Hepatocyte (in vitro differentiated cells): ENCODE data around the gene ITGB8. TPM values are rescaled to one million over a fixed set of nuclear protein-coding genes. Genes with fewer than 3 reads are reported as not detected.

Source experiments
- DNase-seq: peaks from one replicate; pipeline ENCODE4 v3.0.0-alpha.2; 2016; ENCODE audit warnings: low spot score
- H2AFZ ChIP-seq: fragments of 200-600 bp; sonication (generic); 2 replicates; pipeline ENCODE4 v1.6.0; 2016; ENCODE audit warnings: antibody characterized with exemption, mild to moderate bottlenecking
- H3K27ac ChIP-seq: fragments of 200-600 bp; sonication (generic); 2 replicates; pipeline ENCODE4 v1.5.1; 2016; ENCODE audit warnings: mild to moderate bottlenecking
- H3K27me3 ChIP-seq: fragments of 200-600 bp; sonication (generic); 2 replicates; pipeline ENCODE4 v1.6.1; 2016
- H3K36me3 ChIP-seq: fragments of 200-600 bp; sonication (generic); replicated peaks from 2 replicates; pipeline ENCODE4 v1.5.1; 2016; ENCODE audit warnings: low read depth; ENCODE audit not compliant: insufficient read depth
- H3K4me1 ChIP-seq: fragments of 200-600 bp; sonication (generic); 2 replicates; pipeline ENCODE4 v1.5.1; 2016; ENCODE audit warnings: mild to moderate bottlenecking, moderate library complexity; ENCODE audit not compliant: insufficient read depth
- H3K4me2 ChIP-seq: fragments of 200-600 bp; sonication (generic); 2 replicates; pipeline ENCODE4 v1.6.0; 2016
- H3K4me3 ChIP-seq: fragments of 200-600 bp; sonication (generic); 2 replicates; pipeline ENCODE4 v1.5.1; 2016; ENCODE audit warnings: mild to moderate bottlenecking
- H3K79me2 ChIP-seq: fragments of 200-600 bp; sonication (generic); 2 replicates; pipeline ENCODE4 v1.6.0; 2017; ENCODE audit warnings: mild to moderate bottlenecking
- H3K9me2 ChIP-seq: fragments of 200-600 bp; sonication (generic); replicated peaks from 2 replicates; pipeline ENCODE4 v1.6.0; 2017; ENCODE audit warnings: mild to moderate bottlenecking; ENCODE audit not compliant: insufficient read depth
- H3K9me3 ChIP-seq: fragments of 200-600 bp; sonication (generic); 2 replicates; pipeline ENCODE4 v1.5.1; 2016; ENCODE audit warnings: low read depth, mild to moderate bottlenecking
- H4K20me1 ChIP-seq: fragments of 200-600 bp; sonication (generic); 2 replicates; pipeline ENCODE4 v1.6.0; 2016; ENCODE audit warnings: mild to moderate bottlenecking; ENCODE audit not compliant: insufficient read depth, poor library complexity, severe bottlenecking
- EZH2 ChIP-seq: fragments of 200-600 bp; sonication (generic); IDR thresholded peaks from 2 replicates; pipeline ENCODE4 v1.6.1; 2016; ENCODE audit warnings: antibody characterized with exemption, mild to moderate bottlenecking, borderline replicate concordance
- EZH2phosphoT487 ChIP-seq: fragments of 200-600 bp; sonication (generic); IDR thresholded peaks from one replicate; pipeline ENCODE4 v1.6.1; 2018; ENCODE audit warnings: antibody characterized with exemption, mild to moderate bottlenecking, low read depth, moderate library complexity; ENCODE audit not compliant: unreplicated experiment, severe bottlenecking
- WGBS: methylation state at CpG from one replicate; pipeline ENCODE4 v1.1.6; 2016; ENCODE audit warnings: low lambda C conversion rate; ENCODE audit errors: missing lambda C conversion rate; 5-methylcytosine and 5-hydroxymethylcytosine counted together
- polyA plus RNA-seq: library from polyadenylated mRNA; unstranded; fragments of >200 nt; fragmentation: Nextera tagmentation; extraction: Ambion mirVana; gene quantifications from 2 replicates; pipeline ENCODE4 v1.2.1, GENCODE V29; 2016
- total RNA-seq: library from RNA; depleted of rRNA; stranded (reverse); fragments of >200 nt; gene quantifications from 2 replicates; pipeline ENCODE4 v1.2.3, GENCODE V29; 2014
- TF ChIP-seq, protein P1 (sequence below): fragments of 200-600 bp; sonication (generic); IDR thresholded peaks from 2 replicates; pipeline ENCODE4 v1.5.1; 2016; ENCODE audit warnings: antibody characterized with exemption, mild to moderate bottlenecking; ENCODE audit not compliant: poor library complexity

The ITGB8 gene
- total and polyA plus RNA-seq, 2 experiments from 2014 or later: 7.2 to 37.0 TPM

DNA sequence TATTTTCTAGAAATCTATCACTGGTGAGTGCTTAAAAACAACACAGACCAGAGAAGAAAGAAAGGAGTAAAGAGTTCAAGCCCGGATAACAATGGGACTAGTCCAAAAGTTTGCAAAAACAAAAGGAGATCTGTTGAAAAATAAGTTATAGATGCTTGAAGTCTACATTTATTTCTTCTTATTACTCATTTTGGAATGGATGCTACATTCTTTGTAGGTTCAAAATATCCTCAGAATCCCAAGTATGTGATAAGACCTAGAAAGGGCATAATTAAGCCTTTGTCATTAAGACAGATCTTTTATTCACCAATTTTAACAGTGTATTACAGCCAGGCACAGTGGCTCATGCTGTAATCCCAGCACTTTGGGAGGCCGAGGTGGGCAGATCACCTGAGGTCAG lies 42.7 kb upstream of the ITGB8 start:
- Histone ChIP-seq H3K27me3 (no peaks in the 10 kb centered on the region), H3K36me3 (no peaks in the 10 kb centered on the region), H4K20me1 (no peaks in the 10 kb centered on the region), H2AFZ (no peak overlapping the region), H3K4me2 (no peak overlapping the region), H3K4me1 (no peaks in the 10 kb centered on the region), H3K27ac (no peak overlapping the region), H3K9me2 (no peaks in the 10 kb centered on the region), H3K4me3 (no peak overlapping the region), H3K9me3 (no peaks in the 10 kb centered on the region), H3K79me2 (no peaks in the 10 kb centered on the region)
- no peak for DNase-seq
- WGBS: 97% methylated on average over 2 of the region's 2 CpGs
- TF ChIP-seq EZH2 (no peak), EZH2phosphoT487 (no peak)
- TF ChIP-seq, protein P1, sequence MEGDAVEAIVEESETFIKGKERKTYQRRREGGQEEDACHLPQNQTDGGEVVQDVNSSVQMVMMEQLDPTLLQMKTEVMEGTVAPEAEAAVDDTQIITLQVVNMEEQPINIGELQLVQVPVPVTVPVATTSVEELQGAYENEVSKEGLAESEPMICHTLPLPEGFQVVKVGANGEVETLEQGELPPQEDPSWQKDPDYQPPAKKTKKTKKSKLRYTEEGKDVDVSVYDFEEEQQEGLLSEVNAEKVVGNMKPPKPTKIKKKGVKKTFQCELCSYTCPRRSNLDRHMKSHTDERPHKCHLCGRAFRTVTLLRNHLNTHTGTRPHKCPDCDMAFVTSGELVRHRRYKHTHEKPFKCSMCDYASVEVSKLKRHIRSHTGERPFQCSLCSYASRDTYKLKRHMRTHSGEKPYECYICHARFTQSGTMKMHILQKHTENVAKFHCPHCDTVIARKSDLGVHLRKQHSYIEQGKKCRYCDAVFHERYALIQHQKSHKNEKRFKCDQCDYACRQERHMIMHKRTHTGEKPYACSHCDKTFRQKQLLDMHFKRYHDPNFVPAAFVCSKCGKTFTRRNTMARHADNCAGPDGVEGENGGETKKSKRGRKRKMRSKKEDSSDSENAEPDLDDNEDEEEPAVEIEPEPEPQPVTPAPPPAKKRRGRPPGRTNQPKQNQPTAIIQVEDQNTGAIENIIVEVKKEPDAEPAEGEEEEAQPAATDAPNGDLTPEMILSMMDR: no peak

DNA sequence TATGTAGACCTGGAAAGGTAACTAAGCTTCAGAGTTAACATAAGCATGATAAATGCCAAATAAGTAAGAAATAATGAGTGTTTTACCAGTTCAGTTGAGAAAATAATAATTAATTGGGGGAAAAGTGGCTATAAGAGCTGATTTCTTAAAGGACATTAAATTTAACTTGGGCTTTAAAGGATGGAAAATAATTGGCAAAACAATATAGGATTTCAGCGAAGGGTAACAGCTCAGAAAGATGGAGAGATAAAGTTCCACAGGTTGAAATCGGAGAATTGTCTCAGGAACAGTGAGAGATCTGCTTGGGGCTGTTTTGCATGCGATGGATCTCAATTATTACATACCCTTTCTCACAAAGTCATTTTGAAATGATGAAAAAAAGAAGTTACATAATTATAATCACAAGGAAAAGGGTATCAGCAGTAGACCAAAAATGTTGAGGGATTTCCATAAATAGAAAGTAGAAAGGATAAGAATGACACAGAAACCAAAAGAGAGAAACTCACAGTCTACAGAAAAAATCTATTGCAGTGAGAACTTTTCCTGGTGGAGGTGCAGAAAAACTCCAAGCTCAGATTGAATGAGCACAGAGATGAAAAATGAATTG lies 40.1 kb upstream of the ITGB8 start:
- WGBS: 82% methylated on average over 3 of the region's 3 CpGs
- Histone ChIP-seq H3K27ac (no peak overlapping the region), H3K27me3 (no peaks in the 10 kb centered on the region), H3K9me2 (no peaks in the 10 kb centered on the region), H3K9me3 (no peaks in the 10 kb centered on the region), H3K4me2 (no peak overlapping the region), H3K4me3 (no peak overlapping the region), H4K20me1 (no peaks in the 10 kb centered on the region), H3K36me3 (no peaks in the 10 kb centered on the region), H3K79me2 (no peaks in the 10 kb centered on the region), H2AFZ (no peak overlapping the region), H3K4me1 (no peaks in the 10 kb centered on the region)
- no peak for DNase-seq
- no peak for TF ChIP-seq EZH2phosphoT487
- TF ChIP-seq, protein P1: no peak
- no peak for TF ChIP-seq EZH2

DNA sequence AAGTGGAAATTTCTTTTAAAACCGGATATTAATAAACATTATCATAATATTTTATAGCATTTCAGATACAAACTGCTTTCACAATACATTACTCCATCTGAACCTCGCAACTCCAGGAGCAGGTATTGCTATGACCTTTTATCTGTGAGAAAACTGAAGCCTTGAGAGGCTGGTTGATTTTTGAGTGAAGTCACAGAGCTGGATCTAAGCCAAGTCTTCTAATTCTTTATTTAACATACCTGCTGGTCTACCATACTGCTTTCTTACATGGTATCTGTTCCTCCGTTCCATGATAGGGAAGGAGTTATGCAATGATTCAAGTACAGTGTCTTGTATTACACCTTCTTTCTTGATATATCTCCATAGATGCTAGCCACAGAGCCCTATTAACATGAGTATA lies 37.4 kb upstream of the ITGB8 start:
- TF ChIP-seq, protein P1: no peak
- TF ChIP-seq EZH2phosphoT487 (no peak), EZH2 (no peak)
- Histone ChIP-seq H2AFZ (no peak overlapping the region), H3K9me2 (no peaks in the 10 kb centered on the region), H3K4me3 (no peak overlapping the region), H3K4me2 (no peak overlapping the region), H3K9me3 (no peaks in the 10 kb centered on the region), H3K4me1 (no peaks in the 10 kb centered on the region), H3K36me3 (no peaks in the 10 kb centered on the region), H3K79me2 (no peaks in the 10 kb centered on the region), H4K20me1 (no peaks in the 10 kb centered on the region), H3K27ac (no peak overlapping the region), H3K27me3 (no peaks in the 10 kb centered on the region)
- WGBS: 88% methylated on average over 3 of the region's 3 CpGs
- DNase-seq: no peak

DNA sequence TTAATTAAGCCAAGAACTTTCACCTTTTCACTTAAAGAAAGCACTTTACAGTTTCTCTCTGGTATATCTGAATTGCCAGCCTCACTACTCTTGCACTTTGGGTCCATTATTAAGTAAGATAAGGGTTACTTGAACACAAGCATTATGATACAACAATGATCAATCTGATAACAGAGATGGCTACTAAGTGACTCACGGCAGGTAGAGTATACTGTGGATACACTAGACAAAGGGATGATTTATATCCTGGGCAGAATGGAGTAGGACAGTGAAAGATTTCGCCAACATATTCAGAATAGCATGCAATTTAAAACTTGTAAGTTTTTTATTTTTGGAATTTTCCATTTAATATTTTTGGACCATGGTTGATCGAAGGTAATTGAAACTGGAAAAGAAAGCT lies 34.3 kb upstream of the ITGB8 start:
- Histone ChIP-seq H3K4me1 (no peaks in the 10 kb centered on the region), H3K4me2 (no peak overlapping the region), H3K27ac (no peak overlapping the region), H3K9me2 (no peaks in the 10 kb centered on the region), H3K36me3 (no peaks in the 10 kb centered on the region), H4K20me1 (no peaks in the 10 kb centered on the region), H3K79me2 (no peaks in the 10 kb centered on the region), H3K27me3 (no peaks in the 10 kb centered on the region), H3K4me3 (no peak overlapping the region), H3K9me3 (no peaks in the 10 kb centered on the region), H2AFZ (no peak overlapping the region)
- DNase-seq: peak; percentile 10
- TF ChIP-seq EZH2phosphoT487 (no peak), EZH2 (no peak)
- TF ChIP-seq, protein P1: no peak
- WGBS: 81% methylated on average over 3 of the region's 3 CpGs
